ENCODE results near the gene RUBCNL.

DNA sequence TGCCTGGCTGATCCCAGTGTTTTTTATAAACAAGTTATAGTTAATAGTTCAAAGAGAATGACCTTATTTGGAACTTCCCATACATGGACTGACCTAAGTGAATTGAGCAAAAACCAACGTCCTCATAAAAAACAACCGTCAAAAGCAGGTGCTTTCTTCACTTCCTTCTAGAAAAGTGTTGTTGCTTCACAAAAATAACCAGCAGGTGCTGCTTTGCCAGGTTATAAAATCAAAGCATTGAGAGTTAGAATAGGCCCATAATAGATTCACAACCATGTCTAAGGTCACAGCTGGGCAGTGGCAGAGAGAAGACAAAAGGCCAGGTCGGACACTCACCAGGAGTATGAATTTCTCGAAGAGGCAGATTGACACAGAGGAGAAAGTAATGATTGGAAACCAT, 9.5 kb downstream of the RUBCNL start:
- TF ChIP-seq BHLHE40 (IDR thresholded peaks at IDR 0.05; ENCODE audit: low read depth, low read length), result no peak
- no peak for TF ChIP-seq RFX5 (IDR thresholded peaks at IDR 0.05; ENCODE audit: low read depth, low read length)
- TF ChIP-seq, protein P1, sequence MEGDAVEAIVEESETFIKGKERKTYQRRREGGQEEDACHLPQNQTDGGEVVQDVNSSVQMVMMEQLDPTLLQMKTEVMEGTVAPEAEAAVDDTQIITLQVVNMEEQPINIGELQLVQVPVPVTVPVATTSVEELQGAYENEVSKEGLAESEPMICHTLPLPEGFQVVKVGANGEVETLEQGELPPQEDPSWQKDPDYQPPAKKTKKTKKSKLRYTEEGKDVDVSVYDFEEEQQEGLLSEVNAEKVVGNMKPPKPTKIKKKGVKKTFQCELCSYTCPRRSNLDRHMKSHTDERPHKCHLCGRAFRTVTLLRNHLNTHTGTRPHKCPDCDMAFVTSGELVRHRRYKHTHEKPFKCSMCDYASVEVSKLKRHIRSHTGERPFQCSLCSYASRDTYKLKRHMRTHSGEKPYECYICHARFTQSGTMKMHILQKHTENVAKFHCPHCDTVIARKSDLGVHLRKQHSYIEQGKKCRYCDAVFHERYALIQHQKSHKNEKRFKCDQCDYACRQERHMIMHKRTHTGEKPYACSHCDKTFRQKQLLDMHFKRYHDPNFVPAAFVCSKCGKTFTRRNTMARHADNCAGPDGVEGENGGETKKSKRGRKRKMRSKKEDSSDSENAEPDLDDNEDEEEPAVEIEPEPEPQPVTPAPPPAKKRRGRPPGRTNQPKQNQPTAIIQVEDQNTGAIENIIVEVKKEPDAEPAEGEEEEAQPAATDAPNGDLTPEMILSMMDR (conservative IDR thresholded peaks at IDR 0.05; ENCODE audit: low read depth, low read length), result no peak
- TF ChIP-seq POLR2A (IDR thresholded peaks at IDR 0.05; ENCODE audit: low read depth, low read length), result no peak
- TF ChIP-seq RAD21 (IDR thresholded peaks at IDR 0.05; ENCODE audit: low read length), result no peak

Data from IMR-90 (cell line).